Measurements from ENCODE around the gene SEPTIN8. TPM values are rescaled to one million over a fixed set of nuclear protein-coding genes. Genes with fewer than 3 reads are reported as not detected.

Gene SEPTIN8
- total and polyA plus RNA-seq, 2 donors (not counting 1 experiment from before 2014, with no cell fraction given): 4.0 to 5.9 TPM

DNA sequence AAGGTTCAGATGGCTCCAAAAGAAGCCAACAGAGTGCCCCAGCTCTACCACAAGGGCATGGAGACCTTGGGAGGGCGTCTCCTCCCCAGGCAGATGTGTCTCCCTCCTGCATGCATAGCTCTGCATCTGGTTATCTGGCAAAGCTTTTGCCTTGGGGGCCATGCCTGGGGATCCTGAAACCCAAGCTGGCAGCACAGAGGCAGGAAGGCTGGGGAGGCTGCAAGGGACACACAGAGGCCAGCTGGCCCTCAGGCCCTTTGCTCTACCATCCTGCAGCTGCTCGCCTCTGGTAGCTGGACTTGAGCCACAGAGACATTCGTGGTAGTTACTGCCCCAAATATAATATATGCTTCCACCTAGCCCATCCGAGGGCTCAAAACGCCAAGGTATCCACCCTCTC lies 3.9 kb downstream of the SEPTIN8 start:
- DNase-seq (no peak), ATAC-seq (ENCODE audit: low read depth) (no peak)
- Mint-ChIP-seq H3K4me1 (peaks cover 4% of the 10 kb centered on the region), H3K9me3 (ENCODE audit: insufficient read depth) (no peaks in the 10 kb centered on the region), H3K27ac (no peak overlapping the region), H3K27me3 (peaks cover 9% of the 10 kb centered on the region), H3K4me3 (no peak overlapping the region)
- H3K79me2 ChIP-seq (ENCODE audit: control insufficient read depth, insufficient read depth, low read length): no peaks in the 10 kb centered on the region
- no peak for TF ChIP-seq EZH2 (IDR thresholded peaks at IDR 0.05; ENCODE audit: borderline replicate concordance, insufficient read depth, low read depth, low read length, poor library complexity, severe bottlenecking)
- TF ChIP-seq, protein P1, sequence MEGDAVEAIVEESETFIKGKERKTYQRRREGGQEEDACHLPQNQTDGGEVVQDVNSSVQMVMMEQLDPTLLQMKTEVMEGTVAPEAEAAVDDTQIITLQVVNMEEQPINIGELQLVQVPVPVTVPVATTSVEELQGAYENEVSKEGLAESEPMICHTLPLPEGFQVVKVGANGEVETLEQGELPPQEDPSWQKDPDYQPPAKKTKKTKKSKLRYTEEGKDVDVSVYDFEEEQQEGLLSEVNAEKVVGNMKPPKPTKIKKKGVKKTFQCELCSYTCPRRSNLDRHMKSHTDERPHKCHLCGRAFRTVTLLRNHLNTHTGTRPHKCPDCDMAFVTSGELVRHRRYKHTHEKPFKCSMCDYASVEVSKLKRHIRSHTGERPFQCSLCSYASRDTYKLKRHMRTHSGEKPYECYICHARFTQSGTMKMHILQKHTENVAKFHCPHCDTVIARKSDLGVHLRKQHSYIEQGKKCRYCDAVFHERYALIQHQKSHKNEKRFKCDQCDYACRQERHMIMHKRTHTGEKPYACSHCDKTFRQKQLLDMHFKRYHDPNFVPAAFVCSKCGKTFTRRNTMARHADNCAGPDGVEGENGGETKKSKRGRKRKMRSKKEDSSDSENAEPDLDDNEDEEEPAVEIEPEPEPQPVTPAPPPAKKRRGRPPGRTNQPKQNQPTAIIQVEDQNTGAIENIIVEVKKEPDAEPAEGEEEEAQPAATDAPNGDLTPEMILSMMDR (IDR thresholded peaks at IDR 0.05): no peak
- no peaks in the 10 kb centered on the region for H3K36me3 ChIP-seq (replicated peaks in 1 of 2; ENCODE audit: control extremely low read depth in 1 of 2, control insufficient read depth in 1 of 2, extremely low read depth in 1 of 2, insufficient read depth in 2 of 2, low read length in 1 of 2)
- no peak overlapping the region for H3K4me2 ChIP-seq (replicated peaks; ENCODE audit: low read depth, low read length, poor library complexity, severe bottlenecking)
- H2AFZ ChIP-seq (ENCODE audit: insufficient read depth, low read depth, low read length, poor library complexity, severe bottlenecking): no peak overlapping the region
- H3K9me3 ChIP-seq (ENCODE audit: control extremely low read depth in 1 of 3, control insufficient read depth in 2 of 3, insufficient read depth in 1 of 3, low read length in 2 of 3): peaks cover 0 to 9% (median 0%) of the 10 kb centered on the region in 3 donors
- WGBS (ENCODE audit: insufficient coverage): 91% methylated on average over 3 of the region's 5 CpGs
- peaks cover 13 to 16% of the 10 kb centered on the region in 2 donors for H3K4me1 ChIP-seq (ENCODE audit: control insufficient read depth in 2 of 2, insufficient read depth in 2 of 2, low read length in 2 of 2)
- no peak overlapping the region for H3K4me3 ChIP-seq (ENCODE audit: control extremely low read depth in 1 of 5, extremely low read depth in 1 of 5, insufficient read depth in 1 of 5, low read depth in 2 of 5, low read length in 4 of 5)
- peaks cover 0 to 21% (median 7%) of the 10 kb centered on the region in 4 experiments for H3K27me3 ChIP-seq (replicated peaks in 1 of 4; ENCODE audit: control extremely low read depth in 1 of 4, control insufficient read depth in 3 of 4, insufficient read depth in 4 of 4, low read length in 3 of 4)
- ChIA-PET POLR2A (no interaction called here), CTCF (no interaction called here)
- no peak overlapping the region for H3K9ac ChIP-seq (ENCODE audit: low read length)
- intact Hi-C loops (cut with micrococcal nuclease): no loop called here
- H3K27ac ChIP-seq (ENCODE audit: low read length in 2 of 2): no peak overlapping the region
- H4K20me1 ChIP-seq (ENCODE audit: control insufficient read depth, insufficient read depth, low read length, poor library complexity, severe bottlenecking): no peaks in the 10 kb centered on the region

DNA sequence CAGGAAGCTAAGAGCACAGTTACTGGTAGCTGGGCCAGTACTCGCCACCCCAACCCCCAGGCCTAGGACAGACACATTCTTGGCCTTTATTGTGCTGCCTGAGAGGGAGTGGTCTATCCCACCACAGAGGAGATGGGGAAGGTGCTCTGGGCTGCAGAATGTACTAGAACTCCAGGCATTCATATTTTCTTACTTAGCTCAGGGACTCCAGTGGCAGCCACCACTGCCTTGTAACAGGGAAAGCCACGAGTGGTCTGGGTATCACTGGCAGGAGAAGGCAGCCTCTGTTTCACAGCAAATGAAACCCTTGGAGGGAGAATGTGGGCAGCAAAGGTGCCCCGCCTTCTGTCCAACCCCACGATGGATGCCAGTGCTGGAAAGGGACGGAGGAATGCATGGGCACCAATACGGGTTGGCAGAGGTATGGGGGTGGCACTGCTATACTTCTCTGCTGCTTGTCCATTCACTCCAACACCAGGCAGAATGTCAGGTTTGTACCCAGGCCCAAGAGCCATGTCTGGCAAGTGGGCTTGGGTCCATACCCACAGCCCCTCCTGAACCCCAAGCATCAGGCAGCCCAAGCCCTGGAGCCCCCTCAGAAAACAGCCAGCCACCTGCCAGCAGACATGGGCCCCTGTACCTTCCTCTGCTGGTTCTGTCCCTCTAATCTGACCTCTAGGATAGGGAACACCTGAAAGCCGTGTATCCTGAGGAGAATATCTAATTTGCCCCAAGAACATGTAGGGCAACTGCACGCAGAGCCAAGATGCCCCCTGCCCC lies 4.6 kb downstream of the SEPTIN8 start:
- Histone ChIP-seq H3K4me3 (ENCODE audit: control extremely low read depth in 1 of 5, extremely low read depth in 1 of 5, insufficient read depth in 1 of 5, low read depth in 2 of 5, low read length in 4 of 5) (no peak overlapping the region), H3K27ac (ENCODE audit: low read length in 2 of 2) (no peak overlapping the region), H3K27me3 (replicated peaks in 1 of 4; ENCODE audit: control extremely low read depth in 1 of 4, control insufficient read depth in 3 of 4, insufficient read depth in 4 of 4, low read length in 3 of 4) (peaks cover 0 to 15% (median 2%) of the 10 kb centered on the region in 4 experiments), H3K9me3 (ENCODE audit: control extremely low read depth in 1 of 3, control insufficient read depth in 2 of 3, insufficient read depth in 1 of 3, low read length in 2 of 3) (peaks cover 0 to 3% (median 0%) of the 10 kb centered on the region in 3 donors), H3K9ac (ENCODE audit: low read length) (no peak overlapping the region), H3K79me2 (ENCODE audit: control insufficient read depth, insufficient read depth, low read length) (no peaks in the 10 kb centered on the region), H3K4me1 (ENCODE audit: control insufficient read depth in 2 of 2, insufficient read depth in 2 of 2, low read length in 2 of 2) (peaks cover 6 to 9% of the 10 kb centered on the region in 2 donors), H2AFZ (ENCODE audit: insufficient read depth, low read depth, low read length, poor library complexity, severe bottlenecking) (no peak overlapping the region), H4K20me1 (ENCODE audit: control insufficient read depth, insufficient read depth, low read length, poor library complexity, severe bottlenecking) (no peaks in the 10 kb centered on the region), H3K4me2 (replicated peaks; ENCODE audit: low read depth, low read length, poor library complexity, severe bottlenecking) (no peak overlapping the region), H3K36me3 (replicated peaks in 1 of 2; ENCODE audit: control extremely low read depth in 1 of 2, control insufficient read depth in 1 of 2, extremely low read depth in 1 of 2, insufficient read depth in 2 of 2, low read length in 1 of 2) (no peaks in the 10 kb centered on the region)
- WGBS (ENCODE audit: insufficient coverage): 94% methylated on average over 7 of the region's 8 CpGs
- peaks cover 4% of the 10 kb centered on the region for H3K27me3 Mint-ChIP-seq
- intact Hi-C loops (cut with micrococcal nuclease): no loop called here
- H3K4me1 Mint-ChIP-seq: no peaks in the 10 kb centered on the region
- DNase-seq (no peak), ATAC-seq (ENCODE audit: low read depth) (no peak)
- CTCF ChIA-PET: no interaction called here
- TF ChIP-seq, protein P1 (IDR thresholded peaks at IDR 0.05): no peak
- no peak for TF ChIP-seq EZH2 (IDR thresholded peaks at IDR 0.05; ENCODE audit: borderline replicate concordance, insufficient read depth, low read depth, low read length, poor library complexity, severe bottlenecking)
- no peak overlapping the region for H3K27ac Mint-ChIP-seq
- POLR2A ChIA-PET: no interaction called here
- H3K4me3 Mint-ChIP-seq: no peak overlapping the region
- H3K9me3 Mint-ChIP-seq (ENCODE audit: insufficient read depth): no peaks in the 10 kb centered on the region
